HG03064 (cell line): ENCODE data around the gene ZC3H13.

ENCODE experiments used
- ATAC-seq: cut with Tn5 transposase; IDR thresholded peaks from one replicate; pipeline ENCODE4 v1.9.1; 2021; ENCODE audit warnings: low read depth; ENCODE audit not compliant: unreplicated experiment

The ZC3H13 gene

DNA sequence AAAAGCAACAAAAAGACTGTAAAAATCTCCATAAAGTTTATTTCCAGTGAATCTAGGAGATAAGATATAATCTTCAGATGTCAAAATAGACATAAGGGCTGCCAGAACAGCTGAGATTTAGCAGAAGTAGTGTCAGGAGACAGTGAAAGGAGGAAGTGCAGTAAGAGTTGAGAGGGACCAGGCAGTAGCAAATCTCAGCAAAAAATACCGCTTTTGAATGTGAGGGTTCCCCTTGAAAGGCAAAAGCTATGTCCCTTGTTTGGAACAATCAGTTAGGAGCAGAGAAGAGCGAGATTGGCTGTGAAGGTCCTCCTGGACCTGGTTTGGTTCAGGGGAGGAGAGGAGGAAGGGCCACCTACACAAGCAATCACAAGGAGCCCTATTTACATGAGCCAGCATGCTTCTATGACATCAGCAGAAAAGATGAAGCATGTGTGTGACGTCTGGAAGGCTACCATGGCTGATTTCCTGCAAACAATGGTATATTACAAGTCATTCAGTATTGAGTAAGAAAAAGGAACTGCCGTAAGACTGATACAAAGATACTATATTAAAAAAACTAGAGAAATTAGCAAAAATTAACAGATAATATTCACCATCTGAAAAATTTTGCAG is 102.1 kb downstream of the ZC3H13 start:
- ATAC-seq, result no peak

- no peak for ATAC-seq
Measured at GRCh38 chr13:45949161-45949560, 103.4 kb downstream of the ZC3H13 start.

- ATAC-seq, result no peak
Measured at GRCh38 chr13:45943965-45944364, 108.6 kb downstream of the ZC3H13 start.

DNA sequence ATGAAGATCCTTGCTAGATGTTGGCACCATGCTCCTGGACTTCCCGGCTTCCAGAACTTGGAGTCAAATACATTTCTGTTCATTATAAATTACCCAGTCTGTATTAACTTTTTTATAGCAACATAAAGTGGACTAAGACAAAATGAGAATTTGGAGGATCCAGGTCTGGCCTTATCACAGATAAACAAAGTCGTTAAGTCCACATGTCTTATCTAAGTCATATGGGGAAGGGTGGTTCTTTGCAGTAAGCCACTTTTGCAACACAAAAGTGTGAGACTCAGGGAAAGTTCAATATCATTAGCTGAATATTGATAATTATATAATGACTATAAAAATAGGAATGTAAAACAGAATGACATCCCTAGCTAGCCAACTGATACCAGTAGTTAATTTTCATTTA is 109.4 kb downstream of the ZC3H13 start:
- no peak for ATAC-seq

DNA sequence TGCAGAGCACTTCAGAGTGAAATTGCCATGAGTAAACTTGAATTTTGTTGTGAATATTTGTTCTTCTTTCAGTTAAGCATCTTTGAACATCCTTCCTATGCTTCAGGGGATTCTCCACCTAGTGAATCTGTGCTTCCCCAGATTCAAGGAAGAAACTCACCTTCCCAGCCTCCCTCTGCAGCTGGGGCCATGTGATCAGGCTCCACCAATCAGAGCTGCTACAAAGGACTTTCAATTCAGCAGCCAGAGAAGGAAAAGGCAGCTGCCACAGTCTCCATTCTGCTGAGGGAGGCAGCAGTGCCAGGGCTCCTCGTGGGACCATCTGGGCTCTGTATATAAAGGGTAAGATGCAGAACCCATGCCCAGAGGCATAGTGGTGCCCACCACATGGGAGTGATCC is 111.3 kb downstream of the ZC3H13 start:
- no peak for ATAC-seq

DNA sequence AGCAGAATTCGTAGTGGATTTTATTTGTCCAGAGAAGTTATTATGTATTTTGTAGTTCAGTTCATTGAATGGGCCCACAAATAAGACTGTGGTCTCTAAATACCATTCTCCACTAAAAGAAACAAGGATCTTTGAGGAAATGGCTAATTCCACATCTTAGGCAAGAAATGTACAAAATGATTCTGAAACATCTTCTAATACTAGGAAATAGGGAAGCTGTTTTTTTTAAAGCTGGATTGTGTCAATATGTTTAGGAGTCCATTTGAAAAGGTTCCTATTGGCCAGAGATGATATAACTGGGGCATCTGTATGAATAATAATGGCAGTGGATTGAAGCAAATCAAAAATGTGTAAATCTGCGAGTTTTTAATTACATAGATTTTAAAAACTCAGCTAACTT is 112.5 kb downstream of the ZC3H13 start:
- ATAC-seq, result no peak

DNA sequence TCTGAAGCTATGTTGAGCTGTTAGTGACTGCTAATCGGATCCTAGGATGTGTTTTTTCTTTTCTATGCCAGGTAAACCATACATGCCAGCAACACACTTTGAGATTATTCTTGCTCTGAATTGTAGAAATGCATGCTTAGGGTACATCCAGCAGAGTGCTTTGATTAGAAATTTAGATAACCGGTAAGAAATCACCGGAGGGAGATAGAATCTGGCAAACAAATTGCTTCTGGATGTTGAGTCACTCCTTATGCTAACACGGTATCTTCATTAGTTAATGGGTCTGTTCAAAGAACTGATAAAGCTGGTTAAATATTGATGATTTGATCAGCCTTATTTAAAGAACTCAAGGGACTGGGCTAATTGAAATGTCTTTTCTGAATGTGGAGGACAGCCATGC is 115.9 kb downstream of the ZC3H13 start:
- no peak for ATAC-seq

GRCh38 chr13:45934283-45934682 is 118.3 kb downstream of the ZC3H13 start:
- no peak for ATAC-seq

DNA sequence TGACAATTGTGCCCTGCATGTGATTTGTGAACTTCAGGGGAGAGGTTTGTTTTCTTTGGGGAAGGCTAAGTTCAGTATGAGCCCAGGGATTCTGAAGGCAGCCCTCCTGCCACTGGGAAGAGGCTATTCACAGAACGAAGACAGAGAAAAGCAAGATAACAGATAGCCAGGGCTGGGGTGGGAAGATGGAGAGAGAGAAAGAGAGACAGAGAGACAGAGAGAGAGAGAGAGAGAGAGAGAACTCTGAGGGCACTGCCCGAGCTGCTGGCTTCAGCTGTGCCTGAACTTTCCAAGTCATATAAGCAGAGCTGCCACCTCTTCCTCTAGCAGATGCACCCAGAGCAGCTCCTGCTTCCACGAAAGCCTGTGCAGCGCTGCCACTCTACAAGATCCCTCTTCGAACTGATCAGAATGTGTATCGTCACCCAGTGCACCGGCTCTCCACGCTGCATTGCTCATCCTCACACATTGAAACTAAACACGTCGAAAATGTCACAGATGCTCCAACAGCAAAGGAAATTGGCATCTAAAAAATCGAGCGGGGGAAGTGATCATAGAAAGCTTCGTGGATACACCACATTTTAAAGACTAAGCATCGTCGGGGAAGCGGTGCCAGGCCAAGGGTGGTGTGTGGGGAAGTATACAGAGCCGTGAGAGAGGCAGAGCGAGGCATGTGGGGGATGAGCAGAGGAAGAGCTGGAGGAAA is 119.2 kb downstream of the ZC3H13 start:
- no peak for ATAC-seq

DNA sequence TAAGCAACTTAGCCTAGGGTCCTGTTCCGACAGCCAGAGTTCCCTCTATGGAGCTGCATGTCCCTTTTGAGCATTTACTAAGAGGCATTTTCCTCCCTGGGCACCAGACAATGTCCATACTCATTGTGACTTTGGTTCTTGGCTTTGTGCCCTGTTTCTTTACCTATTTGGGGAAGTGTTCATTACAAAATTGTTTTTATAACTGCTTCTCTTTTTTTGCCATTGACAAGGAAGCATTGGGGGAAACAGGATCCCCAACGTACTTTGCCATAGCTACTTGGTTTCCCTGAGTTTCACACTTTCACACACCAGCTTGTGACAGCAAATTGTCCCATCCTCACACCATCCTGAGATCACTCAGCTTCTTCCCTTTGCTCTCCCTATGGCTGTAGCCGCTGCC is 119.9 kb downstream of the ZC3H13 start:
- no peak for ATAC-seq

GRCh38 chr13:45932172-45932571 is 120.4 kb downstream of the ZC3H13 start:
- no peak for ATAC-seq

DNA sequence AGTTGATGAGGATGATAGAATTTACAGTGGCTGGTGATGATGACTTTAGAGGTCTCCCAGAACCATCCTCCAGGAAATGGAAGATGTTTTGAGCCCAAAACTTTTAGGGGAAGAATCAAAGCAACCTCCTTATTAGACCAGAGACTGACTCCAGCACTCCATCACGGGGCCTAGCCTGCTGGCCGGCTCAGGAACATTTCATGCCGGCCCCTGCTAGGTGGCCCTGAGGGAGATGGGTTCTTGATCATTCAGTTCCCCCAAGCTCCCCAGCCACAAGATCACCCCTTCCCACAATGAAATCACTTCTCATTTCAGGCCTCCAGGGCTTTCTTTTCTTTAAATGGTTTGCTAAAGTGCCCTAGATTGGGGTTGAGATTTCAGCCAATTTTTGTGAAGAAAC is 121.3 kb downstream of the ZC3H13 start:
- ATAC-seq, result no peak

GRCh38 chr13:45930177-45930576 is 122.4 kb downstream of the ZC3H13 start:
- no peak for ATAC-seq

DNA sequence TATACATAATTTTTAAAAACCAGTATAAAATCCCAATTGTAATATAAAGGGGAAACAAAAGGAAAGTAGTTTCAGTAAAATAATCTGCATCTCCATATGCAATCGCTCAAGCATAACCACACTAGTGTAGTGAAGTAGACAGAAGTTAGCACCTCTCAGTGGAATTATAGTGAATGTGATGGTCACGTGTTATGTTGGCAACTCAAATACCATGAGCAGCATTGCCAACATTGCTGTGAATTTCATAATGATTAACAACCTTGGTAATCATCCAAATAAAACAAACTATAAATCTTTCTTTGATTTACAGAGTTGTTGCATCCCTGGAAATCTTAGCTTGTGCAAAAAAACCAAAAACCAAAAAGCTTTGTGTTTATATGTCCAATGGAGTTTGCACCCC is 123.7 kb downstream of the ZC3H13 start:
- ATAC-seq, result no peak

DNA sequence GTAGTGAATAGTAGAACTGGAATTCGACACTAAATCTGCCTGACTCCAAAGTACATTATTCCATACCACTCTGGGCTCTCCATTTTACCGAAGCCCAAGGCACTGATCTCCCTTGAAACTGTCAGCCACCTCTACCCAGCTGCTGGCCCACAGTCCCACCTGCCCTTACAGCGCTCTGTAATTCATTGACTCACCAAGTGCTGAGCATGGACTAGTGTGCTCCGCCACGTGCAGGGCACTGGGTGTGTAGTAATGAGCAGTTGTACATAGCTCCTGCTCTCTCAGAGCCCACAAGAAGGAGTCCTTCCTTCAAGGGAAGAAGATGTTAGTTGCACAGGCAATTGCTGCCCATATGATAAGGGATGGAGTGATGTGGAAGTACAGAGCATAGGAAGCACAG is 124.4 kb downstream of the ZC3H13 start:
- ATAC-seq, result no peak

- ATAC-seq, result no peak
Measured at GRCh38 chr13:45926741-45927140, 125.8 kb downstream of the ZC3H13 start.

- ATAC-seq, result no peak
Measured at GRCh38 chr13:45925151-45925550, 127.4 kb downstream of the ZC3H13 start.

- no peak for ATAC-seq
Measured at GRCh38 chr13:45921162-45921736, 131.3 kb downstream of the ZC3H13 start.

- ATAC-seq, result no peak
Measured at GRCh38 chr13:45918597-45918996, 133.9 kb downstream of the ZC3H13 start.

- no peak for ATAC-seq
Measured at GRCh38 chr13:45917019-45917418, 135.5 kb downstream of the ZC3H13 start.

DNA sequence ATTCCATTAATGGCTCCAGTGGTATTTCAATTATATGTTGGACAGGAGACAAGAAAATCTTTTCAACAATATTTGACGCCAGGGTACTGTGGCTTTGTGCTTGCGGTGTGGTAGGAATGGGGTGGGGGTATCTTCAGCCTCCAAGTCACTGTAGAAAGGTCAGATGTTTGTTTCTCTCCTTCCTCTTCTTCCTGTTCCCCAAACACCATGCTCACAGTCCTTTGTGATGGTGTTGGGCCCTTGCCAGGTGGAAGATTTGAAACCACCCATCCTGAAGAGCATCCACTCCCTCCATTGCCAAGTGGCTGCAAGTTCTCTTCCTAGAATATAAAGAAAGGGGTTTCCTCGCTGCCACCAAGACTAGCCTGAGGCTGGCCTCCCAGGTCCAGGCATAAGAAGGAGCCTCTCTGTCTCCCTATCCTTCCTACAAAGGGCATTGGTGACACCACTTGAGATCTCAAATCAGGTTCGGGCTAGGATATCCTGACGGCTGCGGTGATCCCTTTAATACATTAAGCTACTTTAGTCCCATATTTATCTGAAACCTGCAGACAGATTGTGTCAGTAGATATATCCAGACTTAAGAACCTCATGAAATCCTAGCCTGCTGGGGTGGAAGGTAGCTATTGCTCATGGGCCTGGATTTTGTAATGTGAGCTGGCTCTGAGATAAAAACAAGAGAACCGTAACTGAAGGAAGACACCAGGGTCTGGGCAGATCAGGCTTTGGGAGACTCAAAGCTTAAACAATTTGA is 136.7 kb downstream of the ZC3H13 start:
- ATAC-seq, result no peak
